Measurements from ENCODE around the gene SLC30A10.

DNA sequence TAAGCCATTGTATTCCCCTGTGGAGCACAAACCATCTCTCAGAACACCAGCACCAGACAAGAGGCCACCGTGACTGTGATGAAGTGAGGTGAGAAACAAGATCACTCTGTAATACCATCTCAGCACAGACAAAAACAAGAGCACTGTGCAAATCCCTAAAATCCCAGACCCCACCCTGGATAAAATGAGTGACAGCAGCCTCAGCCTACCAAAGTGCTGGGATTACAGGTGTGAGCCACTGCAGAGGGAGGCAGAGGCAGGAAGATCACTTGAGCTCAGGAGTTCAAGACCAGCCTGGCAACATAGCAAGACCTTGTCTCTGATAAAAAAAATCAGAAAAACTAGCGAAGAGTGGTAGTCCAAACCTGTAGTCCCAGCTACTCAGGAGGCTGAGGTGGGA, 23.4 kb downstream of the SLC30A10 start:
- TF ChIP-seq, protein P1, sequence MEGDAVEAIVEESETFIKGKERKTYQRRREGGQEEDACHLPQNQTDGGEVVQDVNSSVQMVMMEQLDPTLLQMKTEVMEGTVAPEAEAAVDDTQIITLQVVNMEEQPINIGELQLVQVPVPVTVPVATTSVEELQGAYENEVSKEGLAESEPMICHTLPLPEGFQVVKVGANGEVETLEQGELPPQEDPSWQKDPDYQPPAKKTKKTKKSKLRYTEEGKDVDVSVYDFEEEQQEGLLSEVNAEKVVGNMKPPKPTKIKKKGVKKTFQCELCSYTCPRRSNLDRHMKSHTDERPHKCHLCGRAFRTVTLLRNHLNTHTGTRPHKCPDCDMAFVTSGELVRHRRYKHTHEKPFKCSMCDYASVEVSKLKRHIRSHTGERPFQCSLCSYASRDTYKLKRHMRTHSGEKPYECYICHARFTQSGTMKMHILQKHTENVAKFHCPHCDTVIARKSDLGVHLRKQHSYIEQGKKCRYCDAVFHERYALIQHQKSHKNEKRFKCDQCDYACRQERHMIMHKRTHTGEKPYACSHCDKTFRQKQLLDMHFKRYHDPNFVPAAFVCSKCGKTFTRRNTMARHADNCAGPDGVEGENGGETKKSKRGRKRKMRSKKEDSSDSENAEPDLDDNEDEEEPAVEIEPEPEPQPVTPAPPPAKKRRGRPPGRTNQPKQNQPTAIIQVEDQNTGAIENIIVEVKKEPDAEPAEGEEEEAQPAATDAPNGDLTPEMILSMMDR (optimal IDR thresholded peaks at IDR 0.05 in 1 of 3, IDR thresholded peaks at IDR 0.05 in 1 of 3, conservative IDR thresholded peaks at IDR 0.05 in 1 of 3; ENCODE audit: extremely low read depth in 1 of 3, insufficient read depth in 2 of 3, low read length in 3 of 3): no peak
- no peak for TF ChIP-seq EZH2 (IDR thresholded peaks at IDR 0.05; ENCODE audit: low read length)

Measured in keratinocyte (primary cell).